ENCODE data around the gene SLA2.
"Not testable (repeated sequence)": the region's sequence is repeated elsewhere in the genome, so short reads cannot be mapped to it uniquely, and the experiment has no call there.

SLA2 gene

GRCh38 chr20:36642136-36642535, 3.9 kb downstream of the SLA2 start:
- no peak overlapping the region for H3K27ac ChIP-seq
- ChIA-PET POLR2A (ENCODE audit: low non-redundant PET) (no interaction called here), CTCF (no interaction called here)
- no peak for TF ChIP-seq CTCF (conservative IDR thresholded peaks at IDR 0.05; ENCODE audit: low read depth)
- DNase-seq (ENCODE audit: low spot score), result no peak

- TF ChIP-seq CTCF (conservative IDR thresholded peaks at IDR 0.05; ENCODE audit: low read depth), result no peak
- no peak for DNase-seq (ENCODE audit: low spot score)
- ChIA-PET CTCF (no interaction called here), POLR2A (ENCODE audit: low non-redundant PET) (no interaction called here)
- no peak overlapping the region for H3K27ac ChIP-seq
Observed at GRCh38 chr20:36641506-36641843, 4.5 kb downstream of the SLA2 start.

- DNase-seq (ENCODE audit: low spot score); POLR2A ChIA-PET (ENCODE audit: low non-redundant PET); H3K27ac ChIP-seq: not testable (repeated sequence)
- CTCF ChIA-PET, result interaction anchor here (0.6 kb wide), 1 partner anchor 158 kb away, joined by 4 read pairs; no protein-coding TSS in a partner anchor
Observed at GRCh38 chr20:36638876-36639400, 7.1 kb downstream of the SLA2 start.

GRCh38 chr20:36634342-36634741, 11.7 kb downstream of the SLA2 start:
- DNase-seq (ENCODE audit: low spot score), result no peak
- ChIA-PET POLR2A (ENCODE audit: low non-redundant PET) (no interaction called here), CTCF (no interaction called here)
- H3K27ac ChIP-seq, result no peak overlapping the region
- no peak for TF ChIP-seq CTCF (conservative IDR thresholded peaks at IDR 0.05; ENCODE audit: low read depth)

- TF ChIP-seq CTCF (conservative IDR thresholded peaks at IDR 0.05; ENCODE audit: low read depth), result no peak
- ChIA-PET CTCF (interaction anchor here (0.7 to 1.0 kb wide), 3 partner anchors 20 to 60 kb away, joined by 3 to 4 read pairs (median 3); no protein-coding TSS in a partner anchor), POLR2A (ENCODE audit: low non-redundant PET) (interaction anchor here (0.5 kb wide), 1 partner anchor 425 kb away, joined by 6 read pairs; no protein-coding TSS in a partner anchor)
- no peak for DNase-seq (ENCODE audit: low spot score)
- H3K27ac ChIP-seq, result no peak overlapping the region
Observed at GRCh38 chr20:36633285-36633772, 12.7 kb downstream of the SLA2 start.

- CTCF ChIA-PET, result interaction anchor here (0.6 to 1.0 kb wide), 5 partner anchors 16 to 236 kb away, joined by 3 to 4 read pairs (median 3); no protein-coding TSS in a partner anchor
- no peak overlapping the region for H3K27ac ChIP-seq
- POLR2A ChIA-PET (ENCODE audit: low non-redundant PET), result interaction anchor here (0.5 kb wide), 2 partner anchors 117 to 426 kb away, joined by 4 to 6 read pairs; no protein-coding TSS in a partner anchor
- no peak for DNase-seq (ENCODE audit: low spot score)
- TF ChIP-seq CTCF (conservative IDR thresholded peaks at IDR 0.05; ENCODE audit: low read depth), result no peak
Observed at GRCh38 chr20:36632487-36633284, 13.3 kb downstream of the SLA2 start.

- TF ChIP-seq CTCF (conservative IDR thresholded peaks at IDR 0.05; ENCODE audit: low read depth), result no peak
- ChIA-PET POLR2A (ENCODE audit: low non-redundant PET) (interaction anchor here (0.5 kb wide), 1 partner anchor 117 kb away, joined by 4 read pairs; no protein-coding TSS in a partner anchor), CTCF (interaction anchor here (0.6 kb wide), 3 partner anchors 16 to 628 kb away, joined by 3 to 4 read pairs (median 3); no protein-coding TSS in a partner anchor)
- H3K27ac ChIP-seq, result no peak overlapping the region
- DNase-seq (ENCODE audit: low spot score), result no peak
Observed at GRCh38 chr20:36632147-36632486, 13.9 kb downstream of the SLA2 start.
